DOHH2 (cell line): ENCODE data around the gene RBM20.

Experiments
- H3F3A ChIP-seq: fragments of 200-600 bp; sonication (generic), shearing (Covaris generic); 2 replicates; pipeline ENCODE4 v1.6.0; 2016; ENCODE audit warnings: antibody characterized with exemption, mild to moderate bottlenecking; ENCODE audit not compliant: control insufficient read depth, insufficient read depth
- H3K27ac ChIP-seq: fragments of 200-600 bp; sonication (generic); 2 replicates; pipeline ENCODE4 v1.5.1; 2014; ENCODE audit warnings: low read depth, mild to moderate bottlenecking, low read length, moderate library complexity
- H3K27me3 ChIP-seq: fragments of 200-600 bp; sonication (generic); 2 replicates; pipeline ENCODE4 v1.6.1; 2014; ENCODE audit warnings: mild to moderate bottlenecking, low read length, mixed read lengths; ENCODE audit not compliant: control insufficient read depth
- H3K36me3 ChIP-seq: fragments of 200-600 bp; sonication (generic); 2 replicates; pipeline ENCODE4 v1.6.1; 2014; ENCODE audit warnings: mild to moderate bottlenecking, low read length, moderate library complexity, mixed read lengths; ENCODE audit not compliant: control insufficient read depth
- H3K4me1 ChIP-seq: fragments of 200-600 bp; sonication (generic); 2 replicates; pipeline ENCODE4 v1.6.1; 2014; ENCODE audit warnings: mild to moderate bottlenecking, low read length, mixed read lengths; ENCODE audit not compliant: control insufficient read depth
- H3K4me2 ChIP-seq: fragments of 200-600 bp; sonication (generic); 2 replicates; pipeline ENCODE4 v1.6.0; 2014; ENCODE audit warnings: mild to moderate bottlenecking, low read length, moderate library complexity
- H3K4me3 ChIP-seq: fragments of 200-600 bp; sonication (generic); 2 replicates; pipeline ENCODE4 v1.5.1; 2014; ENCODE audit warnings: mild to moderate bottlenecking, low read length, mixed read lengths
- H3K79me2 ChIP-seq: fragments of 200-600 bp; sonication (generic); 2 replicates; pipeline ENCODE4 v1.6.1; 2014; ENCODE audit warnings: mild to moderate bottlenecking, low read length, mixed read lengths; ENCODE audit not compliant: control insufficient read depth
- H3K9me2 ChIP-seq: fragments of 200-600 bp; sonication (generic); replicated peaks from 2 replicates; pipeline ENCODE4 v1.6.1; 2014; ENCODE audit warnings: mild to moderate bottlenecking, low read length, mixed read lengths; ENCODE audit not compliant: control insufficient read depth
- H3K9me3 ChIP-seq: fragments of 200-600 bp; sonication (generic); 2 replicates; pipeline ENCODE4 v1.6.1; 2014; ENCODE audit warnings: antibody characterized with exemption, low read length, mixed read lengths; ENCODE audit not compliant: control insufficient read depth, insufficient read depth
- H4K20me1 ChIP-seq: fragments of 200-600 bp; sonication (generic); 2 replicates; pipeline ENCODE4 v1.6.0; 2014; ENCODE audit warnings: low read depth, mild to moderate bottlenecking, antibody characterized with exemption, low read length, moderate library complexity; ENCODE audit not compliant: control insufficient read depth, insufficient read depth
- CTCF ChIP-seq: fragments of 200-600 bp; sonication (generic); IDR thresholded peaks from one replicate; pipeline ENCODE4 v1.5.1; 2014; ENCODE audit warnings: antibody characterized with exemption, mild to moderate bottlenecking, low read depth, low read length; ENCODE audit not compliant: poor library complexity, severe bottlenecking
- EZH2phosphoT487 ChIP-seq: fragments of 200-600 bp; sonication (generic); IDR thresholded peaks from 2 replicates; pipeline ENCODE4 v1.6.1; 2017; ENCODE audit warnings: borderline replicate concordance, mild to moderate bottlenecking, antibody characterized with exemption, low read length, moderate library complexity, mixed read lengths

Gene RBM20

GRCh38 chr10:110651044-110651958 lies 7.2 kb downstream of the RBM20 start:
- Histone ChIP-seq H4K20me1 (no peaks in the 10 kb centered on the region), H3K36me3 (no peaks in the 10 kb centered on the region), H3K9me3 (no peaks in the 10 kb centered on the region), H3K27ac (no peak overlapping the region; the same call in 1 of the 2 replicates), H3F3A (no peaks in the 10 kb centered on the region; the same call in 1 of the 2 replicates), H3K9me2 (no peaks in the 10 kb centered on the region), H3K79me2 (no peaks in the 10 kb centered on the region), H3K4me3 (peak overlapping the region; percentile 4; the same call in 1 of the 2 replicates), H3K4me1 (peaks cover 42% of the 10 kb centered on the region), H3K27me3 (peaks cover 8% of the 10 kb centered on the region), H3K4me2 (peak overlapping the region; percentile 49)
- TF ChIP-seq CTCF = no peak
- no peak for TF ChIP-seq EZH2phosphoT487

- H3K9me2 ChIP-seq = no peaks in the 10 kb centered on the region
- no peak overlapping the region for H3K4me2 ChIP-seq
- peaks cover 42% of the 10 kb centered on the region for H3K4me1 ChIP-seq
- H3K36me3 ChIP-seq = no peaks in the 10 kb centered on the region
- H3K27ac ChIP-seq = no peak overlapping the region
- H3K9me3 ChIP-seq = no peaks in the 10 kb centered on the region
- no peaks in the 10 kb centered on the region for H3K79me2 ChIP-seq
- no peak overlapping the region for H3K4me3 ChIP-seq
- H3F3A ChIP-seq = no peaks in the 10 kb centered on the region; the same call in 1 of the 2 replicates
- H3K27me3 ChIP-seq = peaks cover 5% of the 10 kb centered on the region; the same call in 1 of the 2 replicates
- no peaks in the 10 kb centered on the region for H4K20me1 ChIP-seq
- TF ChIP-seq CTCF = no peak
- TF ChIP-seq EZH2phosphoT487 = no peak
These were observed 8.5 kb downstream of the RBM20 start for GRCh38 chr10:110652475-110653118.

GRCh38 chr10:110655320-110655719 lies 11.2 kb downstream of the RBM20 start:
- no peaks in the 10 kb centered on the region; the same call in 1 of the 2 replicates for H3F3A ChIP-seq
- H3K9me2 ChIP-seq = no peaks in the 10 kb centered on the region
- H3K79me2 ChIP-seq = no peaks in the 10 kb centered on the region
- H3K27ac ChIP-seq = no peak overlapping the region
- no peak overlapping the region for H3K4me2 ChIP-seq
- H3K4me1 ChIP-seq = peaks cover 41% of the 10 kb centered on the region
- TF ChIP-seq EZH2phosphoT487 (no peak), CTCF (no peak)
- no peaks in the 10 kb centered on the region for H4K20me1 ChIP-seq
- no peak overlapping the region for H3K4me3 ChIP-seq
- H3K36me3 ChIP-seq = no peaks in the 10 kb centered on the region
- no peaks in the 10 kb centered on the region for H3K27me3 ChIP-seq
- H3K9me3 ChIP-seq = no peaks in the 10 kb centered on the region
